HepG2 (cell line): ENCODE measurements around the gene MYCBPAP. TPM values are rescaled to one million over a fixed set of nuclear protein-coding genes. Genes with fewer than 3 reads are reported as not detected.

Source experiments
- BRF2 ChIP-seq: sonication (generic); formaldehyde crosslinking; IDR thresholded peaks from 2 replicates; pipeline ENCODE4 v1.8.1; 2022; ENCODE audit warnings: mild to moderate bottlenecking, missing genetic modification reagents
- CHCHD3 ChIP-seq: sonication (generic); formaldehyde crosslinking; IDR thresholded peaks from 2 replicates; pipeline ENCODE4 v1.8.0; 2022; ENCODE audit warnings: mild to moderate bottlenecking, missing genetic modification reagents, moderate library complexity
- CREB1 ChIP-seq, 2 experiments: fragments of 450-650 bp in 1 of 2; IDR thresholded peaks; 2 replicates each; pipeline ENCODE4 v1.6.1; 2016 to 2017; ENCODE audit warnings: control low read depth in 1 of 2, mild to moderate bottlenecking in 1 of 2, missing compliant biosample characterization in 1 of 2, missing genetic modification characterization in 1 of 2
- GABPB1 ChIP-seq: IDR thresholded peaks from 2 replicates; pipeline ENCODE4 v1.6.1; 2016; ENCODE audit warnings: mild to moderate bottlenecking, missing genetic modification reagents, moderate library complexity, missing compliant biosample characterization
- HOXA9 ChIP-seq: sonication (generic); formaldehyde crosslinking; IDR thresholded peaks from 2 replicates; pipeline ENCODE4 v1.8.1; 2022; ENCODE audit warnings: missing genetic modification reagents, mild to moderate bottlenecking, moderate library complexity, borderline replicate concordance
- JUN ChIP-seq: sonication (generic); formaldehyde crosslinking; IDR thresholded peaks from 2 replicates; pipeline ENCODE4 v1.4.0; 2020; ENCODE audit warnings: mild to moderate bottlenecking, missing genetic modification reagents
- KAT8 ChIP-seq: IDR thresholded peaks from 2 replicates; pipeline ENCODE4 v1.6.1; 2016; ENCODE audit warnings: missing genetic modification reagents, missing compliant biosample characterization
- KDM1A ChIP-seq: IDR thresholded peaks from 2 replicates; pipeline ENCODE4 v1.6.1; 2016; ENCODE audit warnings: missing compliant biosample characterization
- KDM3A ChIP-seq: IDR thresholded peaks from 2 replicates; pipeline ENCODE4 v1.6.1; 2018; ENCODE audit warnings: low read depth, missing compliant biosample characterization
- MAFF ChIP-seq: IDR thresholded peaks from 2 replicates; pipeline ENCODE4 v1.6.1; 2011; ENCODE audit warnings: low read depth, low read length, improper control_type of control experiment
- MNT ChIP-seq: fragments of 450-650 bp; IDR thresholded peaks from 2 replicates; pipeline ENCODE4 v1.6.1; 2016
- NFIC ChIP-seq: IDR thresholded peaks from 2 replicates; pipeline ENCODE4 v1.6.1; 2012; ENCODE audit warnings: mild to moderate bottlenecking, low read length, inconsistent platforms
- RARA ChIP-seq: IDR thresholded peaks from 2 replicates; pipeline ENCODE4 v1.6.1; 2016; ENCODE audit warnings: missing genetic modification reagents, missing compliant biosample characterization
- SATB2 ChIP-seq: sonication (generic); formaldehyde crosslinking; IDR thresholded peaks from 2 replicates; pipeline ENCODE4 v1.5.0; 2020; ENCODE audit warnings: missing genetic modification reagents
- SIX1 ChIP-seq: sonication (generic); formaldehyde crosslinking; IDR thresholded peaks from 2 replicates; pipeline ENCODE4 v1.4.0; 2020; ENCODE audit warnings: missing genetic modification reagents, borderline replicate concordance
- SOX5 ChIP-seq: IDR thresholded peaks from 2 replicates; pipeline ENCODE4 v1.6.1; 2016; ENCODE audit warnings: borderline replicate concordance
- TP53 ChIP-seq: sonication (generic); formaldehyde crosslinking; conservative IDR thresholded peaks from 2 replicates; pipeline ENCODE4 v1.4.0; 2020; ENCODE audit warnings: missing genetic modification reagents
- ZBTB1 ChIP-seq: sonication (generic); formaldehyde crosslinking; IDR thresholded peaks from 2 replicates; pipeline ENCODE4 v1.4.0; 2020; ENCODE audit warnings: missing genetic modification reagents, borderline replicate concordance
- ZBTB43 ChIP-seq: sonication (generic); formaldehyde crosslinking; conservative IDR thresholded peaks from 2 replicates; pipeline ENCODE4 v1.4.0; 2020; ENCODE audit warnings: missing genetic modification reagents
- ZNF569 ChIP-seq: sonication (generic); formaldehyde crosslinking; IDR thresholded peaks from 2 replicates; pipeline ENCODE4 v1.5.0; 2020; ENCODE audit warnings: mild to moderate bottlenecking, missing genetic modification reagents, moderate library complexity, borderline replicate concordance
- polyA plus RNA-seq, 8 experiments: library from polyadenylated mRNA; depleted of rRNA in 3 of 8; stranded (reverse) in 7 of 8; unstranded in 1 of 8; fragments of >200 nt; fragmentation: Illumina TruSeq in 4 of 8; extraction: Trizol in 4 of 8; gene quantifications; 2 replicates each; pipeline versions ENCODE4 v1.2.1 to v1.2.3, GENCODE V29; 2011 to 2016; ENCODE audit warnings: low read depth in 4 of 8, missing spikeins in 1 of 8, mixed read lengths in 1 of 8; ENCODE audit not compliant: insufficient read depth in 1 of 8
- total RNA-seq, 5 experiments: library from RNA; depleted of rRNA; stranded (reverse); fragments of >200 nt; fragmentation: Illumina TruSeq; extraction: Trizol; gene quantifications; 2 replicates each; pipeline ENCODE4 v1.2.3, GENCODE V29; 2016; ENCODE audit warnings: low read depth in 1 of 5
- TF ChIP-seq, protein P1 (sequence below): sonication (generic); formaldehyde crosslinking; IDR thresholded peaks from 2 replicates; pipeline ENCODE4 v1.4.0; 2020; ENCODE audit warnings: missing genetic modification reagents, borderline replicate concordance

Gene MYCBPAP
- total and polyA plus RNA-seq, 2 of the 13 experiments (the other 11 are each of a cell fraction or from before 2014, with no cell fraction given): 0.22 to 0.24 TPM

DNA sequence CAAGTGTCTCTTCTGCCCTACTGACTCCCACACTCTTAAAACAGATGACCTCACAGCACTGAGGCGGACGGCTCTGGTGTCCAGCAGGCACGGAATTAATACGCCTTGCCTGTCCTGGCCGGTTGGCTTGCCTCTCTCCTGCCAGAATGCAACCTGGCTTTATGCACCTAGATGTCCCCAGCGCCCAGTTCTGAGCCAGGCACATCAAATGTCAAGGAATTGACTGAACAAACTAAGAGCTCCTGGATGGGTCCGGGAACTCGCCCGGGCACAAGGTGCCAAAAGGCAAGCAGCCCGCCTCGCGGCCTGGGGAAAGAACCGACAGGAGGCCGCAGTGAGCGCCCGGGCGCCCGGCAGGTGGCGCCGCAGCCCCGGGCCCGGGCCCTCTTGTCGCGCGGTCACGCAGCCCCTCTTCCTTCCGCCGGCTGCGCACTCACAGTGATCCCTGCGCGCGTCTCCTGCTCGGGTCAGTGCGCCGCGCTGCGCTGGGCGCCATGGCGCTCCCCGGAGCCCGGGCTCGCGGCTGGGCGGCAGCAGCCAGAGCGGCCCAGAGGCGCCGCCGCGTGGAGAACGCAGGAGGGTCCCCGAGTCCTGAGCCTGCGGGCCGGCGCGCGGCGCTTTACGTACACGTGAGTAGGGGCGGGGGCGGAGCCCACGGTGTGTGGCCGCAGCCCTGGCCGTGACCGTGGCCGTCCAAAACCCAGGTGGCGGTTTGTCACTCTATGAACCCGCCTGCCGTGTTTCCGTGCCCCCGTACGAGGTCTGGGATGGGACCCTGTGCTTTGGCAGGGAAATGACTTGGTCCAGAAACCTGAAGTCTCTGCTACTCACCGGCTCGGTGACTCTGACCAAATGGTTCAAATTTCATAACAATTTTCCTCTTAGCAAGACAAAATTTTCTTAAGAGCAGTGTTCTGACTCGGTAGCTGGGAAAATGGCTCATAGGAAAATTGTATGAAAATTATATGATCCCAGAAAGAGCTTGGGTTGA is 29.6 kb upstream of the MYCBPAP start, which contains the start of gene RSAD1 (continued):
- TF ChIP-seq HOXA9 (CRISPR knock-in tag) (no peak; the same call in 1 of the 2 replicates), JUN (no peak), CREB1 (IDR thresholded peaks at IDR 0.05) (peak; percentile 49; the same call in 1 of the 2 replicates), CREB1 (CRISPR knock-in tag; IDR thresholded peaks at IDR 0.05) (no peak), KAT8 (CRISPR knock-in tag) (peak; percentile 91), MNT (no peak), ZBTB1 (no peak), SIX1 (CRISPR knock-in tag) (no peak), NFIC (peak; percentile 12; the same call in 1 of the 2 replicates), KDM1A (CRISPR knock-in tag) (no peak), MAFF (no peak), SOX5 (peak; percentile 57; the same call in 1 of the 2 replicates), RARA (peak; percentile 67), TP53 (CRISPR knock-in tag) (no peak), CHCHD3 (CRISPR knock-in tag) (peak; percentile 77), GABPB1 (CRISPR knock-in tag) (peak; percentile 92), SATB2 (CRISPR knock-in tag) (peak; percentile 80; the same call in 1 of the 2 replicates), BRF2 (CRISPR knock-in tag) (peak; percentile 98), KDM3A (CRISPR knock-in tag) (peak; percentile 63), ZNF569 (CRISPR knock-in tag) (no peak), ZBTB43 (CRISPR knock-in tag) (peak; percentile 83)
- TF ChIP-seq, protein P1, sequence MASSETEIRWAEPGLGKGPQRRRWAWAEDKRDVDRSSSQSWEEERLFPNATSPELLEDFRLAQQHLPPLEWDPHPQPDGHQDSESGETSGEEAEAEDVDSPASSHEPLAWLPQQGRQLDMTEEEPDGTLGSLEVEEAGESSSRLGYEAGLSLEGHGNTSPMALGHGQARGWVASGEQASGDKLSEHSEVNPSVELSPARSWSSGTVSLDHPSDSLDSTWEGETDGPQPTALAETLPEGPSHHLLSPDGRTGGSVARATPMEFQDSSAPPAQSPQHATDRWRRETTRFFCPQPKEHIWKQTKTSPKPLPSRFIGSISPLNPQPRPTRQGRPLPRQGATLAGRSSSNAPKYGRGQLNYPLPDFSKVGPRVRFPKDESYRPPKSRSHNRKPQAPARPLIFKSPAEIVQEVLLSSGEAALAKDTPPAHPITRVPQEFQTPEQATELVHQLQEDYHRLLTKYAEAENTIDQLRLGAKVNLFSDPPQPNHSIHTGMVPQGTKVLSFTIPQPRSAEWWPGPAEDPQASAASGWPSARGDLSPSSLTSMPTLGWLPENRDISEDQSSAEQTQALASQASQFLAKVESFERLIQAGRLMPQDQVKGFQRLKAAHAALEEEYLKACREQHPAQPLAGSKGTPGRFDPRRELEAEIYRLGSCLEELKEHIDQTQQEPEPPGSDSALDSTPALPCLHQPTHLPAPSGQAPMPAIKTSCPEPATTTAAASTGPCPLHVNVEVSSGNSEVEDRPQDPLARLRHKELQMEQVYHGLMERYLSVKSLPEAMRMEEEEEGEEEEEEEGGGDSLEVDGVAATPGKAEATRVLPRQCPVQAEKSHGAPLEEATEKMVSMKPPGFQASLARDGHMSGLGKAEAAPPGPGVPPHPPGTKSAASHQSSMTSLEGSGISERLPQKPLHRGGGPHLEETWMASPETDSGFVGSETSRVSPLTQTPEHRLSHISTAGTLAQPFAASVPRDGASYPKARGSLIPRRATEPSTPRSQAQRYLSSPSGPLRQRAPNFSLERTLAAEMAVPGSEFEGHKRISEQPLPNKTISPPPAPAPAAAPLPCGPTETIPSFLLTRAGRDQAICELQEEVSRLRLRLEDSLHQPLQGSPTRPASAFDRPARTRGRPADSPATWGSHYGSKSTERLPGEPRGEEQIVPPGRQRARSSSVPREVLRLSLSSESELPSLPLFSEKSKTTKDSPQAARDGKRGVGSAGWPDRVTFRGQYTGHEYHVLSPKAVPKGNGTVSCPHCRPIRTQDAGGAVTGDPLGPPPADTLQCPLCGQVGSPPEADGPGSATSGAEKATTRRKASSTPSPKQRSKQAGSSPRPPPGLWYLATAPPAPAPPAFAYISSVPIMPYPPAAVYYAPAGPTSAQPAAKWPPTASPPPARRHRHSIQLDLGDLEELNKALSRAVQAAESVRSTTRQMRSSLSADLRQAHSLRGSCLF (CRISPR knock-in tag): no peak
